Activated T-helper 9 cell treated with anti-CD3 and anti-CD28 coated beads, Interleukin-2, amount 50 U/mL, for 16 hours (primary cell): Measurements from ENCODE around the gene GAS7.

ENCODE experiments used
- DNase-seq: peaks from one replicate; pipeline ENCODE4 v3.0.0-alpha.2; 2020; ENCODE audit warnings: low read depth

GAS7 gene

DNA sequence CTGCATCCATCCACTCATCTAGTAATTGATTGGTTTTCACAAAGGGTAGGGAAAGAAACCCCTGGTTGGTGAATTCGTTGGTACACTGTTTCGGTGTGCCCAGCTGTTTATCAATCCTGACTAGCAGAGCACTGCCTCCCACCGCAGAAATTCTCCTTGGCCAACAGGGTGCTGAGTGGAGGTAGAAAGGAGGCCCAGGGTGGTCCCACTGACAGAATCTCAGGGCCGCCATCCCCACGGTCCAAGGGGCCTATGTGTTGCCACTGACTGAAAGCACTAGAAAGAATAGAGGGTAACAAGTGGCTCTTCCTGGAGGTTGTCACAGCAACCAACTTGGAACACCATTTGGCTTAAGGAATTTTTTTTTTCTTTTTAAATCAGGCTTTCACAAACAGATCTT is 284.9 kb downstream of the GAS7 start:
- DNase-seq, result no peak

DNA sequence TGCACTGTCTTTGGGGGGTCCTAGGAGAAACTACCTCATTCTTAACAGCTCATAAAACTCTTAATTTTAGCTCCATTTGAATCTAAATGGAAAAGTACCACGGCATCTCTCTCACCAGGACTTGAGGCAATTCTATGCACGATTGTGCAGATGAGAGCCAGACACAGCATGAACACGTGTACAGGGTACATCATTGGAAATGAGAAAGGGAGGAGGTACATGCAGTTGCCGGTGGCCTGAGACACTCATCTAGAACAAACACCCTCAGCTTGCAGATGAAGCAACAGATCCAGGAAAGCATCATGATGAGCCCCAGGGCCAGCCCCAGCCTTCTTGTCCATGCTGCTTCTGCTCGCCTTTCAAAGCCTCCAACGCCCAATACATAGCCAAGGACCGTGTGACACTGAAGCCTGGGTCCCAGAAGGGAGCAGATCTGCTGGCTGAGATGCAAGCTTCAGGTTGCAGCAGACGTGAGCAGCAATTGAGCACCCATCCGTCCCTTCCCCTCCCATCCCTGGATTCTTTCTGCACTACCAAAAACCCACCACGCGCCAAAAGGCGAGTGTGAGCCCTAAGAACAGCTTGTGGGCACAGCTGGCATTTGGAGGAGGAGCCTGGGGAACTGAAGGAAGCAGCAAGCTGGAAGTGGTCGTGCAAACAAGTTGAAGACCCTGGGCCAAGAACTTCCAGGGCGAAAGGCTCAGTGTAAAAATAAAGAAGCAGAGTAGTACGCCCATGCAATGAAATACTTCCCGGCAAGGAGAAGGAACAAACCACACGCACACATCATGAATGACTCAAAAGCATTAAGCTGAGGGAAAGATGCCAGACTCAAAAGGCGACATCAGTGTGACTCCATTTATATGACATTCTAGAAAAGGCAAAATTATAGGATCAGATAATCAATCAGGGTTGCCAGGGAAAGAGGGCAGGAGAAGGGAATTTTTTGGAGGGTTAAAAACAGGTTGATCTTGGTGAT is 286.0 kb downstream of the GAS7 start:
- DNase-seq, result no peak

DNA sequence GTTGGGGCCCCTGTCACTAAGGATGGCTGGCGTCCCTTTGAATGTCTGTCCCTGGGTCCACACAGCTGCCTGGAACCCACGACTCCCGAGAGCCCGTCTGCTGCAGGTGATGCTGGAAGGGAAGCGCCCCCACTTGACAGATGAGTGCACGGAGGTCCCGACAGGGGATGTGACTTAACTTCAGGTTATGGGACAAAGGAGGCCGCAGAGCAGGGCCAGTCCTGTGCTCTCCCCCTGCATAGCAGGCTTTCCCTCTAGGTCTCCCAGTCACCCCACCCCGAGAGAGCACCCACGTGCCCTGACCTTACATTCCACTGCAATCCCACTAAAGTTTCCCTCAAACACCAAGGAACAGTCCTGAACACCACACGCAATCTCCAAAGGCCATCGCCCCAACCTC is 287.3 kb downstream of the GAS7 start:
- DNase-seq, result no peak

DNA sequence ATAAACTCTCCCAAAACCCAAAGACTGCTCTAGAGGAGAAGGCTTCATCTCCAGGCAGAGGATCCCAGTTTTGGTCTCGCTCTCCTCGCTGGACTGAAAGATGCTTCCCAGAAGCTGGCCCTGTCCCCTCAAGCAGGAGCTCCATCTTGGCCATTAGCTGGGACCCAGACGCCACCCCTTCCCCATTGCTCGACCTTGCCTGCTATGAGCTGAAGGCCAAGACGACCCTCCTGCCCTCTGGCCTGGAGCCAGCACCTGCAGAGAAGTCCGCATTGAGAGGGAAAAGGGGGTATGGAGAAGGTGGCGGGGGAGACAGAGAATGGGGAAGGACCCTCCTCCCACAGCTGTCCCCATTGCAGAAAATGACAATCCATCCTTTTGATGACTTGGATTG is 289.8 kb downstream of the GAS7 start:
- DNase-seq, result no peak

DNA sequence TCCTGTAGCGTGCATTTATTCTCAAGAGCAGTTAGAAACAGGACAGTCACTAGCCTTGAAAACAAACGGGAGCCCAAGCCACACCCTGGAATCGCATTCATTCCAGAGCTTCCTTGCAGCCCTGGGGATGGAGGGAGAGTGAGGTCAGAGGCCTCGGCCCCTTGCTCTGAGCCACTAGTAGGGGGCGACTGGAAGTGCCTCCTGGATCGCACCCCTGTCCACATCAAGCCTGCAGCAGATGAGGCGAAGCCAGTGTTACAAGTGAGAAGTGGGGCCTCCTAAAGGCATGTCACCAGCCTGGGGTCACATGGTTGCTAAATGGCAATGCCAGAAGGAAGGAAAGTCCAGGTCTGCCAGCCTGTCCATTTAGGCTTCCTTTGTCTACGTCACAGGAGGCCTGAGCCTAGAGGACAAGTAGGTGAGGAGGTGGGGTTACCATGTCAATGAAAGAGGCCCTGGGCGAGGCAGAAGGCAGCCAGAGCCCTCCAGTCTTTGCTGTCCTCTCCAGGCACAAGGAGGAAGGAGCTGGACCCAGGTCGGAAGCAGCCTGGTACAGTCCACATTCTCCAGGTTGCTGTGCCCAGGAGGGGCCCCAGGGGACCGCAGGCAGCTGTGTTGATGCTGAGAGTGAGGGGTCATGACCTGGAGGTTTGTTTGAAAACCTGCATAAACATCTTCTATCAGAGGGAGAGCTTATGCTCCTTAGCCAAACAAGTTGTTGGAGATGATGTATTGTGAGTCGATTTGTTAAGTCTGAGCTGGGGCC is 290.3 kb downstream of the GAS7 start:
- DNase-seq, result no peak

DNA sequence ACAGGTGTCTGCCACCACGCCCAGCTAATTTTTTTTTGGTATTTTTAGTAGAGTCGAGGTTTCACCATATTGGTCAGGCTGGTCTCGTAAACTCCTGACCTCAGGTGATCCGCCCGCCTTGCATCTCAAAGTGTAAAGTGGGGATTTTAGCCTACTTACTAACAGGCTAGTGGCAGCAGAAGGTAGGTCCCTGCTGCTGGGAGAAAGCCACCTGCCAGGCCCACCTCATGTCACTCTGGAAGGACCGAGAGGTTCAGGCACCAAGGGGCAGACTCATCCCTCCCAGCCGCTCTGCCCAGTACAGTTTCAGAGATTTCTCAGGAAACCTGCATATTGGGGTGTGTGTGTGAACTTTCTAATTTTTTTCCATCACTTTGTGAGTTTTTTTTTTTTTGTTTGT is 291.3 kb downstream of the GAS7 start:
- no peak for DNase-seq

DNA sequence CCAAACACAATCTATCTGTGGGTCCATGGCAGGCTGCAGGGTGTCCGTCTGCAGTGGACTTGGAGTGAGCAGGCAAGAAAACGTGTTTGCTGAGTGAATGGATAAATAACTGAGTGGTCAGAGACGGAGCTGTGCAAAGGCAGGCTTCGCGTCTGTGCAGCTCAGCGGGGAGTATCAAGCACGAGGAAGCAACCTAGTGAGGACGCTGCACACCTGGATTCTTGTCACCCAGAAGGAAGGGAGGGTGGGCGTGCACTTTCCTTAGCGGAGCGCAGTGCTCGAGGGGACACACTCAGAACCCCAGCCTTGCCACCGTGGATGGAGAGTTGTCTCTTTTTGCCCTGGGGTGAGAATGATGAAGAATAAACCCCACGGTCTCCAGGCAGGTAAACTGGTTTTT is 291.8 kb downstream of the GAS7 start:
- DNase-seq, result no peak

DNA sequence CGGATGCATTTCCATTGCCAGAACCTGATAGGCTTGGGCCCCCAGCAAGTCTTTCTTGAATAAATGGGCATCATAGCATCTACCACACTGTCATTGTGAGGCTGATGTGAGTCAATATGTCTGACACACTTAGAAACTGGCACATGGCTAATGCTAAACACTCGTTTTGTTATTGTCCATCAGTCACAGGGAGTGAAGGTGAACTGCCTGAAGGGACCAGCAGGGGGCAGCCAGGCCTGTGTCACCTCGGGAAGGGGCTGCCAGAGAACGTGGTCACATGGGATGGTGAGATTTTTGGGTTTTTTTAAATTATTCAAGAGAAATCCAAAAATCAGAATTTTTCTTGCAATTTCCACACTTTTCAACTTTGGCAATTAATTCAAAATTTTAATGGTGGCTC is 292.5 kb downstream of the GAS7 start:
- no peak for DNase-seq

DNA sequence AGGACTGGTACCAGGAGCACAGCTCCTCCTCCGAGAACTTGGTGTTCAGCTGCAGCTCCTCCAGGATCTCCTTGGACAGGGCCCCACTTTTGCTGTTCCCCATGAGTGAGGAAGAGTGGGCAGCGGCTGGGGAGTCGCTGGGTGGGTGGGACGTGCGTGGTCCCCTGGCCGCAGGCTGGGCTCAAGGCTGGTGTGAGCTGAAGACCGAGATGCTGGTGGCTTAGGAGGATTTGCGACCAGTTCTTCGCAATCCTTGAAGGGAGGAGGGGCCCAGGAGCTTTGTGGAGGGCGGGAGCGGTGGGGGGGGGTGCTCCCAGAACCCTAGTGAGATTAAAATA is 293.4 kb downstream of the GAS7 start, which contains the start of gene RCVRN:
Gene RCVRN, minus strand, starts transcription at position 194 of the 338 bp plus-strand sequence. Its CDS starts 91 bp downstream, at position 103.
- DNase-seq, result no peak

DNA sequence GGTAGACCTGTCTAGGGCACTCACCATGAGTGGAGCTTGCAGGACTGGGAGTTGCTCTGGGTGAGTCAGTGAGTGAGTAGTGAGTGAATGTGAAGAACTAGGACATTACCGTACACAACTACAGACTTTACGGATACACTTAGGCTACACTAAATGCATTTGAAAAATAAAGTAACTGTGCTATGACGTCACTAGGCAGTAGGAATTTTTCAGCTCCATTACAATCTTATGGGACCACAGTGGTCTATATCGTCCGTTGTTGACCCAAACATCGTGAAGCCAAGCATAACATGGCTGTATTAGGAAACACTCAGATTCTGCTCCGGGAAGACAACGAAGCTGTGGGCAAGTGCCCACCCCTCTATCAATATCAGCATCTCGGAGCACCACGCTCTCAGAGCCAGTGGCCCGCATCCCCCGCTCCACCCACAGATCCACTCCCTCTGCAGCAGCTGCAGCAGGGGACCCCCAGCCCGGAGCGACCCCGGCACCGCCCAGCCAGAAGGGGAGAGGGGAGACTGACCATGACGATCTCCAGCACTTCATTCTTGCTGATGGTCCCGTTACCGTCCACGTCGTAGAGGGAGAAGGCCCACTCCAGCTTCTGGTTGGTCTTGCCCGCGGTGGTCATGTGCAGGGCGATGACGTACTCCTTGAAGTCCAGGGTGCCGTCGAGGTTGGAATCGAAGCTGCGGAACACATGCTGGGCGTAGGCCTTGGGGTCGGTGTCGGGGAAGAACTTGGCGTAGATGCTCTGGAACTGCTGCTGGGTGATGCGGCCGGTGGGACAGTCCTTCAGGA is 293.9 kb downstream of the GAS7 start:
- no peak for DNase-seq

DNA sequence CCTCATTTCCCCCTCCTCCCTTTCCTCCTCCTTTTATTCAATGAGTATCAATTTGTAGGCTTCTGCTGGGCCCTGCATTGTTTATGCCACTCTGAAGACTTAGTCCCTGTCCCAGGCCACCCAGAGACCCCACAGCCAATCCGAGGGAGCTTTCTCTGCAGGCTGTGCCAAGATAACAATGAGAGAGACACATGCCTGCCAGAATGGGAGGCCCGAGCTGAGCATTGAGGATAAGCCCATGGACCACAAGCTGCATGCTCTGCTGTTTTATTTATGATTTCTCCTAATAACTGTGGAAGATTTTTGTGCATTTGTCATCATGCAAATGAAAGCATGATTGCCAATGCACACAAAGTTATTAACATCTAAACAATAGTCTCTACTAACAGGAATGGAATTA is 296.3 kb downstream of the GAS7 start:
- no peak for DNase-seq

DNA sequence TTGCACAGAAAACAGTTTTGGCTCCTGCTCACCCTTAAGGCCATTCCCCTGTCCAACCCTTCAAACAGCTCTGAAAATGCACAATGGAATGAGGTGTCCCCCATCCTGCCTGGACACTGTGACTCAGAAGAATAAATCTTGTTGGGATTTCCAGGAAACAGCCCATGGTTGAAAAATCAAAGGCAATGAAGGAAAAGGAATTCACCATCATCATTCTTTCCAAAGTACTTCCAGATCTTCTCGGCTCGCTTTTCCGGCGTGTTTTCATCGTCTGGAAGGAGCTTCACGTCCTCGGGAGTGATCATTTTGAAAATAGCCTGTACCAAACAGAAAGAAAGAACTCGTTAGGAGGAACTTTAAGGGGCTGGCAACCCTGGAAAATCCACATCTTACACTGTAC is 297.6 kb downstream of the GAS7 start:
- DNase-seq, result no peak

DNA sequence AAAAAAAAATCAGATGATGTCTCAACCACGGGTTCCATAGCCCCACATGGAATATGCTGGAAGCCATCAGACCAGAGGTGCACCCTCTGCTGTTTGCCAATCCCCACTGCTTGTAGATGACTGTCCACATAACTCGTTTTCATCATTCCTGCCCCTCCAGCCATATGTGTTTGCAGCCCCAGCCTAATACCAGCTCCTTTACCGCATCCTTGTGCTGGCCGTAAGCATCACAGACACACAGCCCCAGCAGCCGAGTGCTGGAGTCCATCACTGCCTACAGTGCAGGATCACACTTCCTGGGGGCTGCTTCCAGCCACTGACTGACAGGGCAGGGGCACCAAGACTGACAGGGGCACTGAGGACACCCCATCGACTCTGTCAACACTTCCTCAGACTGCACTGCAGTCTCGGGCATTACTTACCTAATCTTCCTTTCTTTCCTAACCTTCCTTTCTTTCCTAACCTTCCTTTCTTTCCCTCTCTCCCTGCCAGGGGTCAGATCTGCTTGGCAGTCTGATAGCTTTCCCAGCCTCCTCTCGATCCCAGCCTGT is 298.3 kb downstream of the GAS7 start:
- DNase-seq, result no peak

DNA sequence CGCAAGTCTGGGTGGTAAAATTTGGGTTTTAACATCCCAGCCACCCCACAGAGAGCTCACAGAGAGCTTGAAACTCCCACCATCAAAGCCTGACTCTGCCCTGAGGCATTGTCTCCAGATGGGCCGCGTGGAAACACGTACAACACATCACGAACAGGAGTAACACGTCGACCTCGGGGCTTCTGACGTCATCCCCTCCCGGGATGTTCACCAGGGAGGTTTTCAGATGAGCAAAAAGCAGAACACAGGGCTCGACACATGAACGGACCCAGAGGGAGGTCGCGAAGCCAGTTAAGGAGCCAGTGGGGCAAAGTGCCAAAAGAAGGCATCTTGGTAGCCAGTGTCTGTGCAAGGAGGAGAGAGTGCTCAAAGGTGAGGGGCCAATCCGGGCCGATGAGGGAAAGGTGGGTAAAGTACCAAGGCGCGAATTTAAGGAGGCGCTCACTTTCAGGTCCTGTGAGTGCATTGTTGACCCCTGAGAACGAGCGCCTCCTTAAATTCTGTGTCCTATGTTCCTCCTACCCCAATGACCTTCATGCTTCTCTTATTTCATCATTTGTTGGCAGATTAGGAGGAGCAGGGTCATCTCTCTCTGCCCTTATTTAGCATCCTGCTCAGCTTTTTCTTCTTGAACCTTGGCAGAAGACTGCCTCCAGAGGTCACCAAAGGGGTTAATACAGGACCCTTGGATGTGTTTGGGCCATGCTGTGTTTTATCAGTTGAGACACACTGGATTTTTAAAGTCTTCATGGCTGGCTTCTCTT is 298.9 kb downstream of the GAS7 start:
- no peak for DNase-seq

DNA sequence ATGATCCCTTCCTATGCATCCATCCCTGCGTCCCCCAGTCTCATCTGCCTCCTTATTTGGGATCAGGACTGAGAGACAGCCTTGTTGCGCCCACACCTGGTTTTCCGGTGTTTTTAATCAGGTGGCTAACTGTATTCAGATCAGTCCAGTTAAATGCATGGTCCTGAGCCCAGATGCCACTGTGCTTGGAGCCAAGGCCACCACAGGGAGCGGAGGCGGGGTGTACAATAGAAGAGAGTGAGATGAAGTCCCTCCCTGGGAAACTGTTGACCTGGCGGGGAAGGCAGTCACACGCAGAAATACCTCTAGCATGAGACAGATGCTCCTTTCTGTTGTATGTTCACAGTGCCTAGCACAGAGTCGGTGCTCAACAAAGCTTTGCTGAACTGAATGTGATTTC is 299.6 kb downstream of the GAS7 start:
- DNase-seq, result no peak

DNA sequence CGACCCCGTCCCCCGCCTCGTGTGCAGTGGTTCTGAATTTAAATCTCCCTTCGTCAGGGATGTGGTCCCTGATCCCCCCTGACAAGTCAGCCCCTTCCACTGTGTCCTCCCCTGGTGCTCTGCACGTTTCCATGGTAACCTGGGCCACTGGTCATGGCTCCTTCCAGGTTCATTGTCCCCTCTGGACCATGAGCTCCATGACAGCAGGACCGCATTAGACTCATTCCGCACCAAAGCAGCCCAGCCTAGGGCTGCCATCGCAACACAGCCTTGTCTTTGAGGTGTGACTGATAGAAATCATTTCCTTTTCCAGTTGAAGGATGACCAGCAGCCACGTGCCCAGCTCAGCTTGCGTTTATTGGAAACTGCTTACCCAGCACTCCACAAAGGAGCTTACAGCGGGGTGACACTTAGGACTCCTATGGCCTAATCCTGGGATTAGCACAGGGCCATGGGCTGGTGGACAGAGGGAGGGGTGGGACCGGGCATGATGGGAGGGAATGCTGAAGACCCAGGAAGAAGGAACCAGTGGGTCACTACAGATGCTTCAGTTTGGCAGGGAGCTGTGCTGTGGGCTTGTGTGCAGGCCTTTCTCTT is 300.9 kb downstream of the GAS7 start:
- no peak for DNase-seq

DNA sequence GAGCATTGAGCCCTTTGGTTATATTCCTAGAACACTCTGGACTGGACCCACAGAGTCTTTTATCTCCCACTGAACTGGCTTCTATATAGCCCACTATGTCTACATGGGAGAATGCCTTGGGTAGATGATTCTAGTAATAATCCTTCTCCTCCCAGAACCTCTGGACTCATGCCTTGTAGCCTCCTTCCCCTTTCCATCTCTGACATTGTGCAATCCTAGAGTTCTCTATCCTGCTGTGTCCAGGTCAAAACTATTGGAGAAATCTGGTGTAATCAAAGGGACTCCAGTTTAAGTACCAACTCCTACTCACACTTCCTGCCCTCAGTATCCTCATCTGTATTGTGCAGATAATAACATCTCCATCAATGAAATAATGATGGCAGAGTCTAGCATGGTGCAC is 302.5 kb downstream of the GAS7 start:
- no peak for DNase-seq

DNA sequence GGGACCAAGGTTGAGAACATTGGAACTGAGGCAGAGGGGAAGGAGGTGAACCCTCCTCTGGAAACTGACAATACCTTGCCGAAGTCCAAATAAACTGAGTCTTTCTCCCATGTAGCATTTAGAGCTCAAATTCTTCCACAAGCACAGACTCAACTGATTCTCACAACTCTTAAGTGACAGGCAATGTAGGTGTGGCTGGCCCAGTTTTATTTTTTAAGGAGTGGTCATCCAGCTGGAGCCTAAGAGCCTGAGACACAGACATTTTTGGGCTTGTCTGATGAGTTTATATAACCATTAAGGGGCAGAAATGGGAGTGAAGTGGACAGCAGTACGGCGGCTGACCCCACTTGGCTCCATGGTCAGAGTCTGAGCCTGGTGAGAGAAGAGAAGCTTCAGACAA is 304.2 kb downstream of the GAS7 start:
- no peak for DNase-seq

DNA sequence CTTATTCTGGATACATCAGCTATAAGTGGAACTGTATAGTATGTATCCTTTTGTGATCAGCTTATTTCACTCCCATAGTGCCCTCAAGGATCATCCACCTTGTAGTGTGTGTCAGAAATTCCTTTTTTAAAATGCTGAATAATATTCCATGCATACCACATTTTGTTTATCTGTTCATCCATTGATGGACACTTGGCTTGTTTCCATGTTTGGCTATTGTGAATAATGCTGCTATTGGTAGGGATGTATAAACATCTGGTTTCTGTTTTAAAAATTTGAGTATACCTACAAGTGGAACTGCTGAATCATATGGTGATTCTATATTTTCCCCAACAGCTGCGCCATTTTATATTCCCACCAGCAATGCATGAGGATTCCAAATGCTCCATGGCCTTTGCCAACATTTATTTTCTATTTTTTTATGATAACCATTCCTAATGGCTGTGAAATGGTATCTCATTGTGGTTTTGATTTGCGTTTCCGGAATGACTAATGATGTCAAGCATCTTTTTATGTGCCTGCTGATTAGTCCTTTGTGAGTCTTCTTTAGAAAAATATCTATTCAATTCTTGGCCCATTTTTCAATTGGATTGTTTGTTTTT is 304.9 kb downstream of the GAS7 start:
- DNase-seq, result no peak

DNA sequence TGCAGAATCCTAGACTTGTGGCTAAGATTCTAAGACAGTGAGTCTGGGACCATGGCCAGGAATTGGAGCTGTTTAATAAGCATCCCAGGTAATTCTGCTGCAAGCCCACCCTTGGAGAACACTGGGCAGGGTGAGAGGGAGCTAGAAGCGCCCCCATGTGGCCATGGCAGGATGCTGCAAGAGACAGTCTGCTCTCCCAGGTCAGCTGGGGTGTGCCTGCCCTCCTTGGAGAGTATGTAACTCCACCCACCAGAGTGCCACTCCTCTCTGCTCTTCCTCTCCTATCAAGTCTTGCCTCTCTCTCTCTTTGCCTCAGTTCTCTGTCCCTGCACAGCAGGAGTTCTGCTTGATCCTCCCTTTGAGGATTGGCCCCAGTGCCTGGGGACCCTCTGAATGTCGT is 308.3 kb downstream of the GAS7 start:
- no peak for DNase-seq

DNA sequence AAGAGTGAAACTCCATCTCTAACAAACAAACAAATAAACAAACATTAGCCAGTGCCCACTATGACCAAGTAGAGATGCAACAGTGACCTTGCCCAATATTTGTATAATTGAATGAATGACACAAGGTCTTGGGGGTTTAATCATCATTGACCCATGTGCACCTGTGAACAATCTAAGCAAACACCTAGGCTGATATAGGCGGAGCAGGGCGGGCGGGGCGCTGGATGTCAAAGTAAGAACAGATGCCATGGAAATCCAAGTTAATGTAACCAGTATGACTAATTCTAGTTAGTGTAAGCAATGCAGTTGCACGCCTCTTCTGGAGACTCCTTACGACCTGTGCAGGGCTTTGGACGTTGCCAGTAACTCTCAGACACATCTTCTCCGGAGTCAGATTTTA is 310.9 kb downstream of the GAS7 start:
- DNase-seq, result no peak
